Transverse colon (tissue), 4 donors: Measurements from ENCODE around the gene RNASE12.
"Not testable (repeated sequence)": the region's sequence is repeated elsewhere in the genome, so short reads cannot be mapped to it uniquely, and the experiment has no call there.

Source experiments
- CTCF ChIP-seq, 5 experiments: fragments of 200-600 bp in 3 of 5; fragments of 450-650 bp in 2 of 5; sonication (generic) in 3 of 5; IDR thresholded peaks; 1 replicate in 2 of 5; 2 replicates in 3 of 5; pipeline ENCODE4 v1.5.1; 2016 to 2017; ENCODE audit warnings: antibody characterized with exemption in 5 of 5, inconsistent platforms in 3 of 5, mild to moderate bottlenecking in 2 of 5, moderate library complexity in 1 of 5
- EP300 ChIP-seq: sonication (generic); formaldehyde crosslinking; IDR thresholded peaks from one replicate; pipeline ENCODE4 v1.6.1; 2017; ENCODE audit warnings: antibody characterized with exemption, low read depth
- POLR2A ChIP-seq: fragments of 450-650 bp; IDR thresholded peaks from one replicate; pipeline ENCODE4 v1.6.1; 2016; ENCODE audit warnings: antibody characterized with exemption, mild to moderate bottlenecking, moderate library complexity
- POLR2AphosphoS5 ChIP-seq, 3 donors: sonication (generic); formaldehyde crosslinking; IDR thresholded peaks; one replicate each; pipeline ENCODE4 v1.6.1; 2016; ENCODE audit warnings: antibody characterized with exemption in 3 of 3

DNA sequence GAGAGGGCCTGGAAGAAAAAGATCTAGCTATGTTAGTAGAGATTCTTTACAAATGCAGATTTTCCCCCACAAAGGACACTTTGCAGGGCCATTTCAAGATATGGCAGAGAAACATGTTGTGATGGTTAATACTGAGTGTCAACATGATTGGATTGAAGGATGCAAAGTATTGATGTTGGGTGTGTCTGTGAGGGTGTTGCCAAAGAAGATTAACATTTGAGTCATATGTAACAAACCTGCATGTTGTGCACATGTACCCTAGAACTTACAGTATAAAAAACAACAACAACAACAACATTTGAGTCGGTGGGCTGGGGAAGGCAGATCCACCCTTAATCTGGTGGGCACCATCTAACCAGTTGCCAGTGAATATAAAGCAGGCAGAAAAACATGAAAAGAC is 24.0 kb downstream of the RNASE12 start:
- TF ChIP-seq CTCF (IDR thresholded peaks at IDR 0.05); POLR2AphosphoS5 (IDR thresholded peaks at IDR 0.05); POLR2A; EP300: not testable (repeated sequence)
